ENCODE results near the gene TMEM209. TPM values are rescaled to one million over a fixed set of nuclear protein-coding genes. Genes with fewer than 3 reads are reported as not detected.
A peak's percentile ranks its signal among the peaks of the same experiment; 100 is the strongest.

The TMEM209 gene
- total RNA-seq, 1 donor from 2014 or later = 15.1 TPM

DNA sequence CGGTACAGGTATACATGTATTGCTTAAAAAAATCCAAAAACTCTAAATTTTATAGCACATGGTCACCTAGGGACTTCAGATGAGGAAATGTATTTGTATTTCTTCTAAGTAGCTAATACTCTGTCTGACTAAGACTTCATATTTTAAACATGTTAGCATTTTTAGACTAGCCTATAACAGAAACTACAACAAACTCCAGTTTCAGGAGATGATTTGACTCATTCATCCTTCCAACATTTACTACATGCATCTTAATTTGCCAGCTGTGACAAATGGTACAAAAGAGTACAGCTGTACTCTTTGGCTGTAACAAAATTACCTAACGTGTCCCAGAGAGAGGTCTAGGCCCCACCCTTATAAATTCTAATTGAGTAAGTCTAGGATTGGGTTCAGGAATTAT, 22.2 kb downstream of the TMEM209 start:
- H3K27ac Mint-ChIP-seq (ENCODE audit: unreplicated experiment) = no peak overlapping the region
- H3K27me3 Mint-ChIP-seq (ENCODE audit: low read depth, unreplicated experiment) = no peaks in the 10 kb centered on the region
- DNase-seq (ENCODE audit: low read depth) = no peak

DNA sequence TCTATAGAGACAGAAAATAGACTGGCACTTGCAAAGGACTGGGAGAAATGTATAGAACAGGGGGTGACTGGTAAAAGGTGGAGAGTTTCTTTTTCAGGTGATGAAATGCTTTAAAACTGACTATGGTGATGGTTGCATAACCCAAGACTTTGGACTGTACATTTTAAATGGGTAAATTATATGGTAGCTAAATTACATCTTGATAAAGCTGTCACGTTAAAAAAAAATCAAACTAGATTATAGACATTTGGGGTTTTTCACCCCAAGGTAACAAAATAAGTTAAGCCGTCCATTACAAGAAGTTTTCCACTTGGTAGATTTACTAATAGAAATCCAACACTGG, 24.0 kb downstream of the TMEM209 start:
- H3K9me3 Mint-ChIP-seq (ENCODE audit: unreplicated experiment) = no peaks in the 10 kb centered on the region
- no peak for DNase-seq (ENCODE audit: low read depth)
- TF ChIP-seq, protein P1, sequence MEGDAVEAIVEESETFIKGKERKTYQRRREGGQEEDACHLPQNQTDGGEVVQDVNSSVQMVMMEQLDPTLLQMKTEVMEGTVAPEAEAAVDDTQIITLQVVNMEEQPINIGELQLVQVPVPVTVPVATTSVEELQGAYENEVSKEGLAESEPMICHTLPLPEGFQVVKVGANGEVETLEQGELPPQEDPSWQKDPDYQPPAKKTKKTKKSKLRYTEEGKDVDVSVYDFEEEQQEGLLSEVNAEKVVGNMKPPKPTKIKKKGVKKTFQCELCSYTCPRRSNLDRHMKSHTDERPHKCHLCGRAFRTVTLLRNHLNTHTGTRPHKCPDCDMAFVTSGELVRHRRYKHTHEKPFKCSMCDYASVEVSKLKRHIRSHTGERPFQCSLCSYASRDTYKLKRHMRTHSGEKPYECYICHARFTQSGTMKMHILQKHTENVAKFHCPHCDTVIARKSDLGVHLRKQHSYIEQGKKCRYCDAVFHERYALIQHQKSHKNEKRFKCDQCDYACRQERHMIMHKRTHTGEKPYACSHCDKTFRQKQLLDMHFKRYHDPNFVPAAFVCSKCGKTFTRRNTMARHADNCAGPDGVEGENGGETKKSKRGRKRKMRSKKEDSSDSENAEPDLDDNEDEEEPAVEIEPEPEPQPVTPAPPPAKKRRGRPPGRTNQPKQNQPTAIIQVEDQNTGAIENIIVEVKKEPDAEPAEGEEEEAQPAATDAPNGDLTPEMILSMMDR (IDR thresholded peaks at IDR 0.05; ENCODE audit: insufficient read depth, low read depth, low read length) = no peak
- no peak for TF ChIP-seq EZH2 (IDR thresholded peaks at IDR 0.05; ENCODE audit: insufficient read depth, low read length)
- no peaks in the 10 kb centered on the region for H3K27me3 Mint-ChIP-seq (ENCODE audit: low read depth, unreplicated experiment)
- Histone ChIP-seq H3K4me1 (ENCODE audit: insufficient read depth, low read length) (no peaks in the 10 kb centered on the region), H3K4me3 (ENCODE audit: insufficient read depth, low read depth, low read length) (no peak overlapping the region), H3K9ac (ENCODE audit: low read length) (no peak overlapping the region), H3K4me2 (ENCODE audit: low read length) (no peak overlapping the region), H3K79me2 (ENCODE audit: insufficient read depth, low read length) (no peaks in the 10 kb centered on the region), H3K36me3 (ENCODE audit: insufficient read depth, low read length) (peaks cover 18% of the 10 kb centered on the region), H3K9me3 (ENCODE audit: insufficient read depth, low read depth, low read length) (no peaks in the 10 kb centered on the region), H4K20me1 (ENCODE audit: insufficient read depth, low read length) (no peaks in the 10 kb centered on the region), H3K27ac (ENCODE audit: low read depth, low read length) (peak overlapping the region; percentile 47), H2AFZ (ENCODE audit: low read depth, low read length) (no peak overlapping the region), H3K27me3 (ENCODE audit: insufficient read depth, low read length) (no peaks in the 10 kb centered on the region)
- H3K4me3 Mint-ChIP-seq (ENCODE audit: unreplicated experiment) = no peak overlapping the region
- peaks cover 10% of the 10 kb centered on the region for H3K36me3 Mint-ChIP-seq (ENCODE audit: low read depth, unreplicated experiment)
- no peak overlapping the region for H3K27ac Mint-ChIP-seq (ENCODE audit: unreplicated experiment)
- FAIRE-seq = no peak
- no peaks in the 10 kb centered on the region for H3K4me1 Mint-ChIP-seq (ENCODE audit: low read depth, unreplicated experiment)

More for the DNA sequence above, 22.2 kb downstream of the TMEM209 start:
- Histone ChIP-seq H2AFZ (ENCODE audit: low read depth, low read length) (no peak overlapping the region), H3K4me3 (ENCODE audit: insufficient read depth, low read depth, low read length) (no peak overlapping the region), H3K79me2 (ENCODE audit: insufficient read depth, low read length) (no peaks in the 10 kb centered on the region), H3K9me3 (ENCODE audit: insufficient read depth, low read depth, low read length) (no peaks in the 10 kb centered on the region), H3K36me3 (ENCODE audit: insufficient read depth, low read length) (peaks cover 18% of the 10 kb centered on the region), H3K27me3 (ENCODE audit: insufficient read depth, low read length) (no peaks in the 10 kb centered on the region), H4K20me1 (ENCODE audit: insufficient read depth, low read length) (no peaks in the 10 kb centered on the region), H3K4me1 (ENCODE audit: insufficient read depth, low read length) (no peaks in the 10 kb centered on the region), H3K4me2 (ENCODE audit: low read length) (no peak overlapping the region), H3K9ac (ENCODE audit: low read length) (no peak overlapping the region), H3K27ac (ENCODE audit: low read depth, low read length) (no peak overlapping the region)
- no peaks in the 10 kb centered on the region for H3K9me3 Mint-ChIP-seq (ENCODE audit: unreplicated experiment)
- H3K36me3 Mint-ChIP-seq (ENCODE audit: low read depth, unreplicated experiment) = peaks cover 7% of the 10 kb centered on the region
- TF ChIP-seq, protein P1 (IDR thresholded peaks at IDR 0.05; ENCODE audit: insufficient read depth, low read depth, low read length) = no peak
- TF ChIP-seq EZH2 (IDR thresholded peaks at IDR 0.05; ENCODE audit: insufficient read depth, low read length) = no peak
- FAIRE-seq = no peak
- H3K4me1 Mint-ChIP-seq (ENCODE audit: low read depth, unreplicated experiment) = no peaks in the 10 kb centered on the region
- H3K4me3 Mint-ChIP-seq (ENCODE audit: unreplicated experiment) = no peak overlapping the region

GRCh38 chr7:130180571-130181262, 24.5 kb downstream of the TMEM209 start:
- FAIRE-seq = peak; percentile 50
- peaks cover 18% of the 10 kb centered on the region for H3K36me3 ChIP-seq (ENCODE audit: insufficient read depth, low read length)
- H3K9me3 ChIP-seq (ENCODE audit: insufficient read depth, low read depth, low read length) = no peaks in the 10 kb centered on the region
- H3K27ac ChIP-seq (ENCODE audit: low read depth, low read length) = peak overlapping the region; percentile 47
- H4K20me1 ChIP-seq (ENCODE audit: insufficient read depth, low read length) = no peaks in the 10 kb centered on the region
- no peaks in the 10 kb centered on the region for H3K79me2 ChIP-seq (ENCODE audit: insufficient read depth, low read length)
- Mint-ChIP-seq H3K27me3 (ENCODE audit: low read depth, unreplicated experiment) (no peaks in the 10 kb centered on the region), H3K4me3 (ENCODE audit: unreplicated experiment) (no peak overlapping the region), H3K36me3 (ENCODE audit: low read depth, unreplicated experiment) (peaks cover 10% of the 10 kb centered on the region), H3K27ac (ENCODE audit: unreplicated experiment) (no peak overlapping the region), H3K9me3 (ENCODE audit: unreplicated experiment) (no peaks in the 10 kb centered on the region), H3K4me1 (ENCODE audit: low read depth, unreplicated experiment) (no peaks in the 10 kb centered on the region)
- TF ChIP-seq, protein P1 (IDR thresholded peaks at IDR 0.05; ENCODE audit: insufficient read depth, low read depth, low read length) = no peak
- no peak for TF ChIP-seq EZH2 (IDR thresholded peaks at IDR 0.05; ENCODE audit: insufficient read depth, low read length)
- no peaks in the 10 kb centered on the region for H3K4me1 ChIP-seq (ENCODE audit: insufficient read depth, low read length)
- no peak overlapping the region for H3K9ac ChIP-seq (ENCODE audit: low read length)
- no peaks in the 10 kb centered on the region for H3K27me3 ChIP-seq (ENCODE audit: insufficient read depth, low read length)
- no peak overlapping the region for H3K4me2 ChIP-seq (ENCODE audit: low read length)
- DNase-seq (ENCODE audit: low read depth) = peak; percentile 89
- no peak overlapping the region for H3K4me3 ChIP-seq (ENCODE audit: insufficient read depth, low read depth, low read length)
- no peak overlapping the region for H2AFZ ChIP-seq (ENCODE audit: low read depth, low read length)

Measured in astrocyte (in vitro differentiated cells and primary cell).